Esophagus squamous epithelium (tissue), 4 donors: Measurements from ENCODE around the gene MCM6.

Source experiments
- POLR2A ChIP-seq, 4 donors: fragments of 450-650 bp; IDR thresholded peaks; one replicate each; pipeline ENCODE4 v1.6.1; 2017; ENCODE audit warnings: antibody characterized with exemption in 4 of 4, mild to moderate bottlenecking in 4 of 4, moderate library complexity in 3 of 4
- TF ChIP-seq, protein P1 (sequence below), 6 experiments: fragments of 450-650 bp in 4 of 6; fragments of 200-600 bp in 2 of 6; sonication (generic) in 2 of 6; IDR thresholded peaks; one replicate each; pipeline ENCODE4 v1.5.1; 2016 to 2019; ENCODE audit warnings: antibody characterized with exemption in 6 of 6, mild to moderate bottlenecking in 4 of 6, moderate library complexity in 4 of 6

DNA sequence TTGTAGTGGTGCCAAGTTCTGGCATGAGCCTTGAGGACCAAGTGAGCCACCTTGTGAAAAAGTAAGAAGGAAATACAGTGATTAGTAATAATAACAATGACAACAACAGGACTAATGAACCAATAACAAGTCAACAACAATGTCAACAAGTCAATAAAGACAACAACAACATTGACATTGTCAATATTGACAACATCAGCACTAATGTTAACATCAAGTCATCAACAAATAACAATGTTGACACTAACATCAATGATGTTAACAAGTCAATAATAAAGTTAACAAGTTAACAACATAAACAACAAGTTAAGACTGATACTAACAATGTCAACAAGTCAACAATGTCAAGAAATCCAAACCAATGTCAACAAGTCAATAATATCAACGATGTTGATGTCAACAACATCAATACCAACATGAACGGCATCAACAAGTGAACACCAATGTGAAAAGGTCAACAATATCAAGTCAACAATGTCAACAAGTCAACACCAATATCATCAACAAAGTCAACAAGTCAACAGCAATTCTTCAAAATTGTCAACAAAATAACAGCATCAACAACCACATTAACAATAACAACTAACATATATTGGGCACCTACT, 63.2 kb downstream of the MCM6 start:
- TF ChIP-seq, protein P1, sequence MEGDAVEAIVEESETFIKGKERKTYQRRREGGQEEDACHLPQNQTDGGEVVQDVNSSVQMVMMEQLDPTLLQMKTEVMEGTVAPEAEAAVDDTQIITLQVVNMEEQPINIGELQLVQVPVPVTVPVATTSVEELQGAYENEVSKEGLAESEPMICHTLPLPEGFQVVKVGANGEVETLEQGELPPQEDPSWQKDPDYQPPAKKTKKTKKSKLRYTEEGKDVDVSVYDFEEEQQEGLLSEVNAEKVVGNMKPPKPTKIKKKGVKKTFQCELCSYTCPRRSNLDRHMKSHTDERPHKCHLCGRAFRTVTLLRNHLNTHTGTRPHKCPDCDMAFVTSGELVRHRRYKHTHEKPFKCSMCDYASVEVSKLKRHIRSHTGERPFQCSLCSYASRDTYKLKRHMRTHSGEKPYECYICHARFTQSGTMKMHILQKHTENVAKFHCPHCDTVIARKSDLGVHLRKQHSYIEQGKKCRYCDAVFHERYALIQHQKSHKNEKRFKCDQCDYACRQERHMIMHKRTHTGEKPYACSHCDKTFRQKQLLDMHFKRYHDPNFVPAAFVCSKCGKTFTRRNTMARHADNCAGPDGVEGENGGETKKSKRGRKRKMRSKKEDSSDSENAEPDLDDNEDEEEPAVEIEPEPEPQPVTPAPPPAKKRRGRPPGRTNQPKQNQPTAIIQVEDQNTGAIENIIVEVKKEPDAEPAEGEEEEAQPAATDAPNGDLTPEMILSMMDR (IDR thresholded peaks at IDR 0.05) = no peak
- no peak for TF ChIP-seq POLR2A (IDR thresholded peaks at IDR 0.05)
